Prostate gland (tissue), 2 donors: Measurements from ENCODE around the gene ZNRD2. TPM values are rescaled to one million over a fixed set of nuclear protein-coding genes. Genes with fewer than 3 reads are reported as not detected.

Source experiments
- DNase-seq: peaks from one replicate; pipeline ENCODE4 v3.0.0-alpha.2; 2019; ENCODE audit warnings: low spot score
- H3K27ac ChIP-seq, 2 donors: fragments of 200-600 bp; sonication (generic); 2 replicates each; pipeline ENCODE4 v1.5.1; 2017 to 2019
- H3K27me3 ChIP-seq: fragments of 200-600 bp; sonication (generic); replicated peaks from 2 replicates; pipeline ENCODE4 v1.5.1; 2019; ENCODE audit not compliant: insufficient read depth
- H3K36me3 ChIP-seq, 2 donors: fragments of 200-600 bp; sonication (generic); 1 replicate in 1 of 2; 2 replicates in 1 of 2; pipeline versions ENCODE4 v1.5.1 to v1.8.1; 2017 to 2019
- H3K4me1 ChIP-seq: fragments of 200-600 bp; sonication (generic); replicated peaks from 2 replicates; pipeline ENCODE4 v1.5.1; 2019
- H3K4me3 ChIP-seq, 2 donors: fragments of 200-600 bp; sonication (generic); 2 replicates each; pipeline ENCODE4 v1.5.1; 2017 to 2019
- H3K9me3 ChIP-seq: fragments of 200-600 bp; sonication (generic); 2 replicates; pipeline ENCODE4 v1.5.1; 2017
- CTCF ChIP-seq, 4 experiments: fragments of 200-600 bp in 2 of 4; fragments of 450-650 bp in 2 of 4; sonication (generic) in 2 of 4; IDR thresholded peaks; 1 replicate in 3 of 4; 2 replicates in 1 of 4; pipeline ENCODE4 v1.5.1; 2016 to 2019; ENCODE audit warnings: antibody characterized with exemption in 4 of 4, mild to moderate bottlenecking in 2 of 4, moderate library complexity in 2 of 4
- POLR2A ChIP-seq: fragments of 450-650 bp; IDR thresholded peaks from one replicate; pipeline ENCODE4 v1.6.1; 2016; ENCODE audit warnings: antibody characterized with exemption, mild to moderate bottlenecking
- POLR2AphosphoS5 ChIP-seq: sonication (generic); formaldehyde crosslinking; IDR thresholded peaks from one replicate; pipeline ENCODE4 v1.6.1; 2017; ENCODE audit warnings: antibody characterized with exemption
- WGBS: methylation state at CpG from one replicate; pipeline ENCODE4 v1.1.5; 2018; 5-methylcytosine and 5-hydroxymethylcytosine counted together
- intact Hi-C: fragments of 100-400 bp; cut with DNase I; formaldehyde crosslinking; loops from one replicate; pipeline ENCODE4 v1.14.2; 2022
- total RNA-seq, 2 donors: library from RNA; depleted of rRNA; stranded (reverse); fragments of >200 nt; gene quantifications; one replicate each; pipeline ENCODE4 v1.1.0, GENCODE V29; 2016

ZNRD2 gene
- total RNA-seq, 2 donors from 2014 or later, result 72.8 to 98.1 TPM

GRCh38 chr11:65612691-65613090, 42.4 kb downstream of the ZNRD2 start:
- TF ChIP-seq CTCF (IDR thresholded peaks at IDR 0.05) (no peak), POLR2AphosphoS5 (no peak), POLR2A (no peak)
- peaks cover 38% of the 10 kb centered on the region for H3K4me1 ChIP-seq
- H3K27me3 ChIP-seq, result no peaks in the 10 kb centered on the region
- intact Hi-C loops, result no loop called here
- H3K36me3 ChIP-seq, result peaks cover 0 to 5% of the 10 kb centered on the region in 2 donors
- DNase-seq, result no peak
- peak overlapping the region; percentile 93 to 94 for H3K27ac ChIP-seq
- 67% methylated on average over 7 of the region's 7 CpGs for WGBS
- no peaks in the 10 kb centered on the region for H3K9me3 ChIP-seq
- H3K4me3 ChIP-seq, result peak overlapping the region; percentile 70 to 75

GRCh38 chr11:65613091-65613928, 43.0 kb downstream of the ZNRD2 start:
- DNase-seq, result no peak

GRCh38 chr11:65615229-65615949, 45.1 kb downstream of the ZNRD2 start, which contains the start of gene PCNX3:
Gene PCNX3 (plus strand): TSS chr11:65615776. CDS start chr11:65616312, 536 bp downstream.
- peak; percentile 100 for DNase-seq
- WGBS, result under 1% methylated on average over 55 of the region's 55 CpGs
- Histone ChIP-seq H3K27ac (peak within 1 kb of the TSS; percentile 93 to 94), H3K36me3 (peaks cover 14 to 32% of the 10 kb centered on the region in 2 donors), H3K4me3 (peak within 1 kb of the TSS; percentile 75 to 90), H3K9me3 (no peaks in the 10 kb centered on the region), H3K4me1 (peaks cover 37% of the 10 kb centered on the region), H3K27me3 (no peaks in the 10 kb centered on the region)
- TF ChIP-seq POLR2A (peak; percentile 37), POLR2AphosphoS5 (peak; percentile 97), CTCF (IDR thresholded peaks at IDR 0.05) (peak in 2 of 4 experiments; percentile 22 to 35)
- intact Hi-C loops, result loop anchor here (5.0 kb wide), 1 partner anchor 37 kb away; no protein-coding TSS in a partner anchor

More at GRCh38 chr11:65613091-65613928, 43.0 kb downstream of the ZNRD2 start:
- Histone ChIP-seq H3K9me3 (no peaks in the 10 kb centered on the region), H3K27ac (peak overlapping the region; percentile 93 to 94), H3K4me3 (peak overlapping the region; percentile 70 to 75), H3K27me3 (no peaks in the 10 kb centered on the region), H3K36me3 (peaks cover 1 to 11% of the 10 kb centered on the region in 2 donors), H3K4me1 (peaks cover 38% of the 10 kb centered on the region)
- WGBS, result 19% methylated on average over 43 of the region's 43 CpGs
- intact Hi-C loops, result no loop called here
- TF ChIP-seq CTCF (IDR thresholded peaks at IDR 0.05) (no peak), POLR2AphosphoS5 (no peak), POLR2A (no peak)

GRCh38 chr11:65615950-65616574, 45.8 kb downstream of the ZNRD2 start:
- 2% methylated on average over 23 of the region's 50 CpGs for WGBS
- DNase-seq, result no peak

More at GRCh38 chr11:65615950-65616574, 45.8 kb downstream of the ZNRD2 start:
- no peaks in the 10 kb centered on the region for H3K9me3 ChIP-seq
- intact Hi-C loops, result loop anchor here (5.0 kb wide), 1 partner anchor 36 kb away; no protein-coding TSS in a partner anchor
- H3K27ac ChIP-seq, result peak overlapping the region; percentile 76 to 79
- peaks cover 30% of the 10 kb centered on the region for H3K4me1 ChIP-seq
- peaks cover 14 to 32% of the 10 kb centered on the region in 2 donors for H3K36me3 ChIP-seq
- TF ChIP-seq POLR2A (no peak), POLR2AphosphoS5 (no peak), CTCF (IDR thresholded peaks at IDR 0.05) (no peak)
- H3K27me3 ChIP-seq, result no peaks in the 10 kb centered on the region
- peak overlapping the region; percentile 75 to 90 for H3K4me3 ChIP-seq
